Peyer's patch (tissue), 4 donors: ENCODE results near the gene CHST9. TPM values are rescaled to one million over a fixed set of nuclear protein-coding genes. Genes with fewer than 3 reads are reported as not detected.

Experiments used
- DNase-seq, 3 donors: peaks; one replicate each; pipeline ENCODE4 v3.0.0-alpha.2; 2017 to 2019
- H3K27ac ChIP-seq, 4 donors: fragments of 200-600 bp; sonication (generic); one replicate each; pipeline ENCODE4 v1.5.1; 2016 to 2019
- H3K27me3 ChIP-seq, 2 donors: fragments of 200-600 bp; sonication (generic); one replicate each; pipeline ENCODE4 v1.5.1; 2019
- H3K36me3 ChIP-seq, 3 donors: fragments of 200-600 bp; sonication (generic); one replicate each; pipeline ENCODE4 v1.5.1; 2016 to 2019
- H3K4me1 ChIP-seq, 4 donors: fragments of 200-600 bp; sonication (generic); one replicate each; pipeline ENCODE4 v1.5.1; 2016 to 2019
- H3K4me3 ChIP-seq, 4 donors: fragments of 200-600 bp; sonication (generic); 1 replicate in 3 of 4; 2 replicates in 1 of 4; pipeline ENCODE4 v1.5.1; 2016 to 2019; ENCODE audit warnings: mild to moderate bottlenecking in 1 of 4
- H3K9me3 ChIP-seq, 4 donors: fragments of 200-600 bp; sonication (generic); one replicate each; pipeline ENCODE4 v1.5.1; 2016 to 2019; ENCODE audit warnings: mild to moderate bottlenecking in 1 of 4
- POLR2A ChIP-seq, 2 donors: fragments of 450-650 bp; IDR thresholded peaks; one replicate each; pipeline ENCODE4 v1.5.1; 2017; ENCODE audit warnings: antibody characterized with exemption in 2 of 2, mild to moderate bottlenecking in 2 of 2, moderate library complexity in 2 of 2
- total RNA-seq, 4 donors: library from RNA; depleted of rRNA; stranded (reverse); fragments of >200 nt; gene quantifications; one replicate each; pipeline ENCODE4 v1.1.0, GENCODE V29; 2016
- TF ChIP-seq, protein P1 (sequence below), 6 experiments: fragments of 450-650 bp in 4 of 6; fragments of 200-600 bp in 2 of 6; sonication (generic) in 1 of 6; IDR thresholded peaks; one replicate each; pipeline ENCODE4 v1.5.1; 2017 to 2019; ENCODE audit warnings: antibody characterized with exemption in 6 of 6, mild to moderate bottlenecking in 3 of 6, moderate library complexity in 1 of 6

Gene CHST9
- total RNA-seq, 4 donors from 2014 or later: 0.27 to 0.95 TPM; not detected in 2

GRCh38 chr18:26863921-26864497 lies 321.1 kb downstream of the CHST9 start:
- H3K4me3 ChIP-seq: no peak overlapping the region
- H3K27me3 ChIP-seq: no peaks in the 10 kb centered on the region
- DNase-seq: no peak
- TF ChIP-seq, protein P1, sequence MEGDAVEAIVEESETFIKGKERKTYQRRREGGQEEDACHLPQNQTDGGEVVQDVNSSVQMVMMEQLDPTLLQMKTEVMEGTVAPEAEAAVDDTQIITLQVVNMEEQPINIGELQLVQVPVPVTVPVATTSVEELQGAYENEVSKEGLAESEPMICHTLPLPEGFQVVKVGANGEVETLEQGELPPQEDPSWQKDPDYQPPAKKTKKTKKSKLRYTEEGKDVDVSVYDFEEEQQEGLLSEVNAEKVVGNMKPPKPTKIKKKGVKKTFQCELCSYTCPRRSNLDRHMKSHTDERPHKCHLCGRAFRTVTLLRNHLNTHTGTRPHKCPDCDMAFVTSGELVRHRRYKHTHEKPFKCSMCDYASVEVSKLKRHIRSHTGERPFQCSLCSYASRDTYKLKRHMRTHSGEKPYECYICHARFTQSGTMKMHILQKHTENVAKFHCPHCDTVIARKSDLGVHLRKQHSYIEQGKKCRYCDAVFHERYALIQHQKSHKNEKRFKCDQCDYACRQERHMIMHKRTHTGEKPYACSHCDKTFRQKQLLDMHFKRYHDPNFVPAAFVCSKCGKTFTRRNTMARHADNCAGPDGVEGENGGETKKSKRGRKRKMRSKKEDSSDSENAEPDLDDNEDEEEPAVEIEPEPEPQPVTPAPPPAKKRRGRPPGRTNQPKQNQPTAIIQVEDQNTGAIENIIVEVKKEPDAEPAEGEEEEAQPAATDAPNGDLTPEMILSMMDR (IDR thresholded peaks at IDR 0.05): no peak
- H3K36me3 ChIP-seq: no peaks in the 10 kb centered on the region
- peaks cover 0 to 10% (median 0%) of the 10 kb centered on the region in 4 donors for H3K4me1 ChIP-seq
- no peaks in the 10 kb centered on the region for H3K9me3 ChIP-seq
- H3K27ac ChIP-seq: no peak overlapping the region

GRCh38 chr18:26863122-26863879 lies 321.8 kb downstream of the CHST9 start:
- peak overlapping the region in 2 of 4 donors; percentile 38 to 44 for H3K4me3 ChIP-seq
- peak in 2 of 3 donors; percentile 63 to 66 for DNase-seq
- no peaks in the 10 kb centered on the region for H3K27me3 ChIP-seq
- no peak overlapping the region for H3K27ac ChIP-seq
- peaks cover 0 to 10% (median 0%) of the 10 kb centered on the region in 4 donors for H3K4me1 ChIP-seq
- no peak for TF ChIP-seq POLR2A (IDR thresholded peaks at IDR 0.05)
- TF ChIP-seq, protein P1 (IDR thresholded peaks at IDR 0.05): peak in 1 of 6 experiments; percentile 5
- H3K9me3 ChIP-seq: no peaks in the 10 kb centered on the region
- no peaks in the 10 kb centered on the region for H3K36me3 ChIP-seq

DNA sequence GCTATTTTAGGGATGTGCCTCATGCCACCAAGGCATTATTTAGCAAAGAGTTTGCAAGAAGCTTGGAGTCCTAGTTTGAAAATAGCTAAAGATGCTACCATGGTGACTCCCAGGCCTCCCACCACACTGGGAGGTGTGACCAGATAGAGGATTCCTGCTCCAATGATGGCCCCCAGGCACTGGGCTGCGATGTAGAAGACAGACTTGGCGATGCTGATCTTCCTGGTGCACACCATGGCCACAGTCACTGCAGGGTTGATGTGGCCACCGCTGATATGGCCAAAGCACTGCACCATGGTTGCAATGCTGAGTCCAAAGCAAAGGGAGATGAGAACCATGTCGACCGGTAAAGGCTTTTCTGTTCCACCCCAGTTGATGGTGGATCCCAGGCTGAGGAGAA lies 323.0 kb downstream of the CHST9 start:
- Histone ChIP-seq H3K9me3 (no peaks in the 10 kb centered on the region), H3K36me3 (no peaks in the 10 kb centered on the region), H3K27me3 (no peaks in the 10 kb centered on the region), H3K4me1 (peaks cover 0 to 10% (median 0%) of the 10 kb centered on the region in 4 donors), H3K27ac (no peak overlapping the region), H3K4me3 (no peak overlapping the region)
- TF ChIP-seq POLR2A (IDR thresholded peaks at IDR 0.05): no peak
- TF ChIP-seq, protein P1 (IDR thresholded peaks at IDR 0.05): no peak
- DNase-seq: no peak
